AML-193 (cell line): ENCODE data around the gene IGFLR1.

Experiments
- DNase-seq, 2 experiments: peaks; one replicate each; lab custom pipeline; 2025; lab: John Stamatoyannopoulos, UW

IGFLR1 gene

GRCh38 chr19:35742121-35742724 is at the start of gene IGFLR1:
Gene IGFLR1 (minus strand): TSS chr19:35742452. CDS start chr19:35741180, 1,272 bp downstream.
- peak; percentile 67 to 71 for DNase-seq

- no peak for DNase-seq
These were observed 49.6 kb upstream of the IGFLR1 start for GRCh38 chr19:35791814-35792279.

GRCh38 chr19:35790981-35791813 is 48.9 kb upstream of the IGFLR1 start:
- no peak for DNase-seq

- no peak for DNase-seq
These were observed 48.0 kb upstream of the IGFLR1 start for GRCh38 chr19:35789978-35790944.

- DNase-seq: no peak
These were observed 47.1 kb upstream of the IGFLR1 start for GRCh38 chr19:35789195-35789977.

- no peak for DNase-seq
These were observed 46.1 kb upstream of the IGFLR1 start for GRCh38 chr19:35788205-35788960.

GRCh38 chr19:35787227-35787799 is 45.1 kb upstream of the IGFLR1 start:
- DNase-seq: no peak

GRCh38 chr19:35786299-35787160 is 44.3 kb upstream of the IGFLR1 start:
- no peak for DNase-seq

GRCh38 chr19:35785339-35785627 is 43.0 kb upstream of the IGFLR1 start:
- DNase-seq: no peak

GRCh38 chr19:35784503-35785338 is 42.5 kb upstream of the IGFLR1 start:
- DNase-seq: no peak

- no peak for DNase-seq
These were observed 41.5 kb upstream of the IGFLR1 start for GRCh38 chr19:35783469-35784434.

- DNase-seq: no peak
These were observed 40.3 kb upstream of the IGFLR1 start for GRCh38 chr19:35782589-35782988.

- no peak for DNase-seq
These were observed 39.4 kb upstream of the IGFLR1 start for GRCh38 chr19:35781650-35782049.

GRCh38 chr19:35780717-35781116 is 38.5 kb upstream of the IGFLR1 start:
- DNase-seq: no peak

GRCh38 chr19:35780058-35780457 is 37.8 kb upstream of the IGFLR1 start:
- no peak for DNase-seq

GRCh38 chr19:35779033-35779432 is 36.8 kb upstream of the IGFLR1 start:
- no peak for DNase-seq

- no peak for DNase-seq
These were observed 35.7 kb upstream of the IGFLR1 start for GRCh38 chr19:35777961-35778360.
